ENCODE data around the gene SOCS1. TPM values are rescaled to one million over a fixed set of nuclear protein-coding genes. Genes with fewer than 3 reads are reported as not detected.
A peak's percentile ranks its signal among the peaks of the same experiment; 100 is the strongest.
"Not testable (repeated sequence)": the region's sequence is repeated elsewhere in the genome, so short reads cannot be mapped to it uniquely, and the experiment has no call there.

SOCS1 gene, protein sequence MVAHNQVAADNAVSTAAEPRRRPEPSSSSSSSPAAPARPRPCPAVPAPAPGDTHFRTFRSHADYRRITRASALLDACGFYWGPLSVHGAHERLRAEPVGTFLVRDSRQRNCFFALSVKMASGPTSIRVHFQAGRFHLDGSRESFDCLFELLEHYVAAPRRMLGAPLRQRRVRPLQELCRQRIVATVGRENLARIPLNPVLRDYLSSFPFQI
- 6.0 TPM for total RNA-seq

DNA sequence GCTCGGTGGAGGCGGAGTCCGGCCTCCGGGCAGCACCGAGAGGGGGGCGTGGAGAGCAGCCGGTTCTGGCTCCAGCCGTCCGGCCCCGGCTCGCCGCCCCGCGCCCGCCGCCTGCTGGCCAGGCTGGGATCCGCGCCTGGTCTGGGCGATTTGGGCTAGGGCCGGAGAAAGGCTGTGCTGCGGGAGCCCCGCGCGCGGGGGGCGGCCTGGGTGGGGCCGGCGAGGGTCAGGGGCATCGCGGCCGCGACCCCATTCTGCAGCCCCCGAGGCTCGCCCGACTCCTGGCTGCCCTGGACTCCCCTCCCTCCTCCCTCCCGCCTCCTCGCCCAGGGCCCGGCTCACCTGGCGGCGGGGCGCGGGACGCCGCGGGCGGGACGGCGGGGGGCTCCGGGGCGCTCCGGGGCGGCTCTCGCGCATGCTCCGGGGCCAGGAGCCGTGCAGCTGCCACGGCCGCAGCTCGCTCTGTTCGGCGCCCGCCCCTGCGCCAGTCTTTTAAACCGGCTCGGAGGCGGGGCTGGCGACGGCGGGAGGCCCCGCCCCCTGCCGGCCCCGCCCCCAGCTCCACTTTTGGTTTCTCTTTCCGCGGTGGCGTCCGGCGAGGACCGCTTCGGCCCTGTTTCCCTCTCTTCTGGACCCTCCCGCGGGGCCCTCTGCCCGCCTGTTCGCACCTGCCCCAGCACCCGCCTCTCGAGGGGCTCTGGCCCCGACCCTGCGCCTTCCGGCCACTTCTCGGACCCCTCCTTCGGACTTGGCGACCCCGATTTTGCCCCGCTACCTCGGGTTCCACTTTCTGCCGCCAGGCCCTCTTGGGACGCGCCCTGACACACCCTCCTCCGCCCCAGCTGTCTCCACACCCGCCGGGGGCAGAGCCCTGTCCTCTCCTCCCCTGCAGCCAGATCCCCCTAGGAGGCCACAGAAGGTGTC lies at the start of gene SOCS1:
Gene SOCS1 (minus strand): TSS at position 468 of the 924 bp plus-strand sequence. CDS start 726 bp downstream, outside the sequence.
- DNase-seq (ENCODE audit: low spot score), result peak; percentile 89

- DNase-seq (ENCODE audit: low spot score), result no peak
These were observed 47.6 kb upstream of the SOCS1 start for GRCh38 chr16:11303405-11304138.

DNA sequence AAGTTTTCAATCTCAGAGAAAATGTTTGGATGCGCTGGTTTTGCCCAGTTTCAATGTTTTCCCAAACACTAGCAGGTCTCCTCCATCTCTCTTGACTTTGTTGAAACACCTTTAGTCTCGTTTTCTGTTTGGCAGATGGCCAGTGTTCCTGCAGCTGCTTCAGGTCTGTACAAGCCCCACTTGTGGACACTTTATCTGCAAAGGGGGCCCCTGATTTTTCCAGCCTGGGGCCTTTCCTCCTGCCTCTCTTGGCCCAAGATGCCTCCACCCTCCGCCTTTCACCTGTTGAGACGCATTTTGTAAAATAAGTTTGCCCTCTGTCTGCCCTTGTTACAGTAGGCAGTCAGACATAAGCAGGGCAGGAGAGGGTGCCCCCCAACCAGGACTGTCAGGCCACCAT lies 47.0 kb upstream of the SOCS1 start:
- no peak for DNase-seq (ENCODE audit: low spot score)

DNA sequence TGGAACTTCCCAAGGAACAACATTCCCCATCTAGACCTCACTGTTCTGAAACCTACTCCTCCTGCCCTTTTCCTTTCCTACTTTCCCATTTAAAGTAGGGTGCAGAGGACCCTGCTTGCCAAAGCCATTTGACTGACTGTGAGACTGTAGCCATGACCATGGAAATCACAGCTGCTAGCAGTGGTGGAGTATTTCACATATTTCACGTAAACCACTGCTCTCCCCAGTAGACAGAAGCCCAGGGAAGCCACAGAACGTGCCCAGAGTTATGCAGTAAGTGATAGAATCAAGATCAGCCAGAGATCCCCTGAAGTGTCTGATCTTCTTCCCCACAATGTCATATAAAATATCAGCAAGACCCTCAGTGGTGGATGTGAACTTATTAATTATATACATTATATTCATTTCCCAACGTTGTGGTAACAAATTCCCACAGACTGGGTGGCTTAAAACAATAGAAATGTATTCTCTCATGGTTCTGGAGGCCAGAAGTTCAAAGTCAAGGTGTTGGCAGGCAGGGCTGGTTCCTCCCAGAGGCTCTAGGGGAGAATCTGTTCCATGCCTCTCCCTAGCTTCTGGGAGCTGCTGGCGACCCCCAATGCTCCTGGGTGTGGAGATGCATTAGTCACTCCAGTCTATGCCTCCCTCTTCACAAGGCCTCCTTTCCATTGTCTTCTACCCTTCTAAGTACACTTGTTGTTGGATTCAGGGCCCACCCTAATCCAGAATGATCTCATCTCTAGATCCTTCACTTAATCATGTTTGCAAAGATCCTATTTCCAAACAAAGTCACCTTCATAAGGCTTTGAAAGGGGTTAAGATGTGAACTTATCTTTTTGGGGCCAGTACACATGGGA lies 45.9 kb upstream of the SOCS1 start:
- DNase-seq (ENCODE audit: low spot score), result no peak

DNA sequence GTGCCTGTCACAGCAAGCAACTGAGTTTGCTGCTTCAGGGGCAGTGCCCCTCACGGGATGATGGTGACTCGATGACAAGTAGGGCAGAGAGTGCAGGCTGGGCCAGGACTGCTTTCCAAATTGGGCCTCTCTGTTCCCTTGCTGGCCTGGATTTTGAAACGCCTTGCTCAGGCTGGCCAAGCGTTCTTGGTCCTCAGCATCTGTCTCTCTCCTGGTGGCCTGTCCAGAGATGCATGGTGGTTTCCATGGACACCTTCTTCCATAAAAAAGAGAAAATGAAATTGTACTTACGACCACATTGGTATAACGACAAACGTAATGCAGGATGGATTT lies 44.5 kb upstream of the SOCS1 start:
- DNase-seq (ENCODE audit: low spot score), result no peak

GRCh38 chr16:11299865-11300559 lies 44.0 kb upstream of the SOCS1 start:
- DNase-seq (ENCODE audit: low spot score), result no peak

GRCh38 chr16:11298950-11299547 lies 43.0 kb upstream of the SOCS1 start:
- not testable (repeated sequence) for DNase-seq (ENCODE audit: low spot score)

GRCh38 chr16:11298143-11298900 lies 42.3 kb upstream of the SOCS1 start:
- no peak for DNase-seq (ENCODE audit: low spot score)

DNA sequence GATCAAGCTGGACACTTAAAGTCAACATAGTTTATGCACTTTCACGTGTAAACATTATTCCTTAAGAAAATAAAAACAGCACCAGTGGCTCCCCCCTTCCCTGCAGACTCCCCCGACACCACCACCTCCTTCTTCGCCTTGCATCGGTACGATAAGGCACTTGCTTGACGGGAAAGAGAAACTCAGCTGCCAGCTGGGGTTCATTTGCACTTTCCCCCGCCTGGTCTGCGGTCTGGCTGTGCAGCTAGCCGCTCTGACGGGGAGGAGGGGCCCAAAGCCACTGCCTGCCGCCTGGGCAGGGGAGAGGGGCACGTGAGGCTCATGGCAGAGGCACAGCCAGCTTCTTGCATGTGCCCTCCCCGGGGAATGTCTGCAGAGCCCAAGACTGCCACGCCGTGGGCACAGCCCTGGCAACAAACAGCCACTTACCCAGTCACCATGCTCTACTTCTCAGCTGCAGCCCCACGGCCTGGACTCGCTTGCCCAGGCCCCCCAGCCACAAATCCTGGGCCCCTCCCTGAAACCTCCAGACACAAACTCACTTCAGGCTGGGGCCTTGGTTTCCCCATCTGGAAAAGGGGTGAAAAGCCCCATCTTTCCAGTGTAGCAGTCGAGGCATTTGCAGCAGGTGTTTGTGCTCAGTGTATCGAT lies 41.6 kb upstream of the SOCS1 start:
- peak; percentile 60 for DNase-seq (ENCODE audit: low spot score)

DNA sequence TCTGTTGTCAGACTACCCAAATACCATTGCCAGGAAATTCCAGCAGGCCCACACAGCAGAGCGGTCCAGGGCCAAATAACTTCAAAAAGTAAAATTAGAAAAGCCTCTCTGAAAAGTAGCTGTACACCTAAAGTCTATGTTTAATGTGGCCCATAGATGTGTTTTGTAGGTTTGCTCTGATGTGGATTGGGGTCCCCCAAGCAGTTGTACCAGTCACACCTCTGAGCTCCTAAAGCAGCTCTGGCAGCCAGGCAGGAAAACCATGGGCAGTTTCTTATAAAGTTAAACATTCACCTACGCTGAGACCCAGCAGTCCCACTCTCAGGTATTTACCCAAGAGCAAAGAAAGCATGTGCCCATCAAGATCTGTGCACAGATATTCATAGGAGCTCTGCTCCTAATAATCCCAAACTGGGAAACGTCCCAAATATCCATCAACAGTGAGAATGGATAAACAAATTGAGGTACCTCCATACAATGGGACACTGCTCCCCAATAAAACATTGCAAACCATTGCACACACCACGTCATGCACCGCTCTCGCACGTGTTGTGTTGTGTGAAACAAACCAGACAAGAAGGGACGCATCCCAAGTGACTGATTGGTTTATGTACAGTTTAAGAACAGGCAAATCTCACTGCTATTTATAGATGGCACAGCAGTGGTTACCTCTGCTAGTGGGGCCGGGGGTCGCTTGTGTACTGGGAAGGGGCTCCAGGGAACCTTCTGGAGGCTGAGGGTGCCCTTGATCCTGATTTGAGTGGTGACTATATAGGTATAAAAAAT lies 40.9 kb upstream of the SOCS1 start:
- DNase-seq (ENCODE audit: low spot score), result no peak

DNA sequence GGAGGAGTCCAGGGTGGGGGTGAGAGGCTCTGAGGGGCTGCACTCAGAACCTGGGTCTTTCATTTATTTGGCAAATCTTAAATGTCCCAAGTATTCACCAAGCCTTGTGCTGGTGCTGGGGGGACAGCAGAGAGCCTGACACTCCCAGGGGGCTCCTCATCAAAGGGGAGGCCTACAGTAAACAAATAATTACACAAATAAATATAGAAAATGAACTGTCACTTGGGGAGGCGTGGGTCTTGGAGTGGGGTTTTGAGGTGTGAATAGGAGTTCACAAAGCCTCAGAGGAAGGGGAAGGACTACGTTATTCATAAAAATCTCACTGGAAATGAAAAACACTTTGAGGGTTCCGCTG lies 40.3 kb upstream of the SOCS1 start:
- no peak for DNase-seq (ENCODE audit: low spot score)

GRCh38 chr16:11295672-11296071 lies 39.7 kb upstream of the SOCS1 start:
- DNase-seq (ENCODE audit: low spot score), result no peak

DNA sequence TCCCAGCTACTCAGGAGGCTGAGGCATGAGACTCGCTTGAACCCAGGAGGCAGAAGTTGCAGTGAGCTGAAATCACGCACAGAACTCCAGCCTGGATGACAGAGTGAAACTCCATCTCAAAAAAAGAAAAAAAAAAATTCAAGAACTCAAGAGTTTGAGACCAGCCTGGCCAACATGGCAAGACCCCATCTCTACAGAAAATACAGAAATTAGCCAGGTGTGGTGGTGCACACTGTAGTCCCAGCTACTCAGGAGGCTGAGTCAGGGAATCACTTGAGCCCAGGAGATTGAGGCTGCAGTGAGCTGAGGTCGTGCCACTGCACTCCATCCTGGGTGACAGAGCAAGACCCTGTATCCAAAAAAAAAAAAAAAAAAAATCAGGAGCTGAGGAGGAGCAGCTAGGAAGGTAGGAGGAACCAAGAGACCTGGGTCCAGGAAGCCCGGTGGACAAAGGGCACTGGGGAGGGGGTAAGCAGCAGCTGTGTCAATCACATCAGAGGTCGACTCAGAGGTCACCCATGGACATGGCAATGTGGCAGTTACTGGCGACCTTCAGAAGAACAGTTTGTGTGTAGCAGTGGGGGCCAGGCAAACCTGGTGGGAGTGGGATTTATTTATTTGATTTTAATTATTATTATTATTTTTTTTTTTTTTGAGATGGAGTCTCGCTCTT lies 36.2 kb upstream of the SOCS1 start:
- no peak for DNase-seq (ENCODE audit: low spot score)

DNA sequence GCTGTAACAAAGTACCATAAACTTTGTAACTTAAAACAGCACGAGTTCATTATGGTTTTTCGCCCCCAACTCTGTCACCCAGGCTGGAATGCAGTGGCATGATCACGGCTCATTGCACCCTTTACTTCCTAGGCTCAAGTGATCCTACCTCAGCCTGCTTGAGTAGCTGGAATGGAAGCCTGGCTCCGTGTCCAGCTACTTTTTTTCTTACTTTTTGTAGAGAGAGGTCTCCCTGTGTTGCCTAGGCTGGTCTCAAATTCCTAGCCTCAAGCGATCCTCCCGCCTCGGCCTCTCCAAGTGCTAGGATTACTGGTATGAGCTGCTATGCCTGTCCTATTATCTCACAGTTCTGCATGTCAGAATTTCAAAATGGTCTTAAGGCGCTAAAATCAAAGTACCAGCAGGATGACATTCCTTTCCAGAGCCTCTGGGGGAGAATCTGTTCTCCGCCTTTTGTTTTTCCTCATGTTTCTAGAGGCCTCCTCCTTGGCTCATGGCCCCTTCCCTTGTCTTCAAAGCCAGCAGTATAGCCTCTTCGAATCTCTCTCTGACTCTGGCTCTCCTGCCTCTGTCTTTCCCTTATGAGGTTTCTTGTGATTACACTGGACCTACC lies 35.2 kb upstream of the SOCS1 start:
- DNase-seq (ENCODE audit: low spot score), result no peak

- DNase-seq (ENCODE audit: low spot score), result no peak
These were observed 34.3 kb upstream of the SOCS1 start for GRCh38 chr16:11290102-11290893.

DNA sequence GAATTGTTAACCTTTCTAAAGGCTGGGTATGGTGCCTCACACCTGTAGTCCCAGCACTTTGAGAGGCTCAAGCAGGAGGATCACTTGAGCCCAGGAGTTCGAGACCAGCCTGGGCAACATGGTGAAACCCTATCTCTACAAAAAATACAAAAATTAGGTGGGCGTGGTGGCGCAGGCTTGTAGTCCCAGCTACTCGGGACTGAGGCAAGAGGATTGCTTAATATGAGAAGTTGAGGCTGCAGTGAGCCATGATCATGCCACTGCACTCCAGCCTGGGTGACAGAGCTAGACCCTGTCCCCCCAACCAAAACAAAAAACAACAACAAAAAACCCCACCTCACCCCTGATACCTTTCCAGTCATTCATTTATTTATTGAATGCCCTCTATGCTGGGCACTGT lies 33.7 kb upstream of the SOCS1 start:
- DNase-seq (ENCODE audit: low spot score), result not testable (repeated sequence)

DNA sequence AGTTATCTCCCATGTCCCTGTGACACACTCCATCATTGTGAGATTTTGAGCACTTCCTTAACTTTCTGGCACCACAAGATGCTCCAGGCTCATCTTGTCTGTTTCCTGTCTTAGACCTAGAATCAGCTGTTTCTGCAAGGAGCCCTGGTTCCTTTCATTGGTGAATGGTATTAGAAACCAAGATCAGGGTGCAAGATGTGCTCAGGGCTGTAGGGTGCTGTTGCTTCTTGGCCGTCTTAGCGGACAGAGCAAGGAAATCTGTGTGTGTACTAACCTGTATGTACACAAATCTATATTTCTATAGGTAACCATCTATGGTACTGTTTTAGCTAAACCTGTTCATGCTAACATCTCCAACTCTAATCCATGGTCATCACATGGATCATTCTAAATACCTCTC lies 33.2 kb upstream of the SOCS1 start:
- no peak for DNase-seq (ENCODE audit: low spot score)

Measured in mucosa of gallbladder (tissue), 1 donor.